Activated CD4-positive, CD25-positive, alpha-beta regulatory T cell treated with anti-CD3 and anti-CD28 coated beads, Interleukin-2, amount 50 U/mL, for 72 hours (primary cell): ENCODE measurements around the gene KDM4C.
"Not testable (repeated sequence)": the region's sequence is repeated elsewhere in the genome, so short reads cannot be mapped to it uniquely, and the experiment has no call there.

Experiments
- DNase-seq: peaks from one replicate; pipeline ENCODE4 v3.0.0; 2021

The KDM4C gene

DNA sequence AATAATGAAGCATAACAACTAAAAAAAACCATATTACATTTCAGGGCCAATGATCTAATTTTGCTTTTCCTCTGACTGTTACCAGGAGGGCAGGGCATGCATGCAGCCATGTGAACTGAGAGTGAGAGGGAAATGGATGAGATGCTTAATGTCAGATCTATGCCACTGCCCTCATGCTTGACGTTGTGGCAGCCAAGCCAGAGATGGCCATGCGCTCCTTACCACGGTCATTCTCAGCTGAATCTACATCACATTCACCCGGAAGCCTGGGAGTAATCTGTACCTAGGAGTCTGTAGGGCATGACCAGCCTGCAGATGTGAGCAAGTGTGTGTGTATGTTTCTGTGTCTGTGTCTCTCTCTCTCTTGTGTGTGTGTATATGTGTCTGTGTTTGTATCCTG lies 183.7 kb downstream of the KDM4C start:
- DNase-seq = no peak

GRCh38 chr9:6942406-6942805 lies 184.6 kb downstream of the KDM4C start:
- DNase-seq = no peak

DNA sequence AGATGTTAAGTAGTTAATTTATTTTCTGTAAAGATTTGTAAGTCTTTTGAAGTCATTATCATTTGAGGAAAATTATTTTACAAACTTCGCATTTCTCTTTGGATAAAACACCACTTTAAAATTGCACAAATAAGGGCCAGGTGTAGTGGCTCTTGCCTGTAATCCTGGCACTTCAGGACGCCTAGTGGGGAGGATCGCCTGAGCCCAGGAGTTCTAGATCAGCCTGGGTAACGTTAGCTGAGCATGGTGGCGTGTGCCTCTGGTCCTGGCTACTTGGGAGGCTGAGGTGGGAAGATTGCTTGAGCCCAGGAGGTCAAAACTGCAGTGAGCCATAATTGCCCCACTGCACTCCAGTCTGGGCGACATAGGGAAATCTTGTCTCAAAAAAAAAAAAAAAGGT lies 185.5 kb downstream of the KDM4C start:
- DNase-seq = no peak

GRCh38 chr9:6944093-6944551 lies 186.3 kb downstream of the KDM4C start:
- no peak for DNase-seq

DNA sequence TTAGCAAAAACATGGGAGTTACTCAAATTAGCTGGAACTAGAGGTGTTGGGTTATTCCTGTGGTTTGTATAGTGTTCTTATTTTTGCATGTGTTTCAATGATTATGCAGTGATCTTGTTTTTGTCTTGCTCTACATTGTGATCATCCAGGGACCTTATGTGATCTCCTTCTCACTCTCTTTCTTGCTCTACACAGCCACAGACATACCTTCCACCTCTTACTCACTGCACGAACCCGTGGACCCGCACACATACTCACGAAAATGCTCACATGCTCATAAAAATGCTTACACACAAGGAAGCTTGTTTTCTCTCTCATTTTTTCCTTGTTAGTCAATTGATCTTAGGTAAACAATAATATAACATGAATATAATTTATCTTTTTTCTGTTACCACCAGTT lies 187.1 kb downstream of the KDM4C start:
- DNase-seq = no peak

GRCh38 chr9:6945816-6946215 lies 188.0 kb downstream of the KDM4C start:
- no peak for DNase-seq

DNA sequence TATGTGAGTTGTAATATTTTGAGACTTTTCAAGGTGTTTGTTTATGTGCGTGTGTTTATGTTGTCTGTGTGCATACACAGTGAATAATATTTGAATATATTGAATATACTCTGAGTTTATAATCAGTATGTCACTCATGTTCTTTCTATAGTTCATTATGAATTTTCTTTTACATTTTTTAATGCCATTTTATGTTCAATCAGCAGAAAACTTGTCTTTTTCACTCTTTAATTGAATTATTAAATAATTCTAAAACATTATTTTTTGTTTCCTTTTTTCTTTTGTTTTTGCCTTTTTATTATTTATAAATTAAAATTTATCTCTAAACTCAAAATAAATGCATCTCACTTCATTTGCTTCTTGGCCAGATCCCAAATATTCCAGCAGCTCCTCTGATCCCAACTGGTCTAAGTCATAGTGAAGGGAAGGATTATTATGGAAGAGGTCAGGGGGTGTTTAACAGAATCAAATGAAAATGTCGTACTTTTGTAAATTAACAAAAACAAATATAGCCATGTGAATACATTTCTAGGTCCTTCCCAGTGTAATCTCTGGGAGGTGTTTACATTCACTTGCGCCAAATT lies 188.9 kb downstream of the KDM4C start:
- no peak for DNase-seq

DNA sequence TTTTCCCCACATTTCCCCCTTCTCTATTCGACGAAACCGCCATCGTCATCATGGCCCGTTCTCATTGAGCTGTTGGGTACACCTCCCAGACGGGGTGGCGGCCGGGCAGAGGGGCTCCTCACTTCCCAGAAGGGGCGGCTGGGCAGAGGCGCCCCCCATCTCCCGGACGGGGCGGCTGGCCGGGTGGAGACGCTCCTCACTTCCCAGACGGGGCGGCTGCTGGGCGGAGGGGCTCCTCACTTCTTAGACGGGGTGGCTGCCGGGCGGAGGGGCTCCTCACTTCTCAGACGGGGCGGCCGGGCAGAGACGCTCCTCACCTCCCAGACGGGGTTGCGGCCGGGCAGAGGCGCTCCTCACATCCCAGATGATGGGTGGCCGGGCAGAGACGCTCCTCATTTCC lies 191.1 kb downstream of the KDM4C start:
- not testable (repeated sequence) for DNase-seq

- DNase-seq = no peak
Measured at GRCh38 chr9:6955251-6955921, 197.6 kb downstream of the KDM4C start.

DNA sequence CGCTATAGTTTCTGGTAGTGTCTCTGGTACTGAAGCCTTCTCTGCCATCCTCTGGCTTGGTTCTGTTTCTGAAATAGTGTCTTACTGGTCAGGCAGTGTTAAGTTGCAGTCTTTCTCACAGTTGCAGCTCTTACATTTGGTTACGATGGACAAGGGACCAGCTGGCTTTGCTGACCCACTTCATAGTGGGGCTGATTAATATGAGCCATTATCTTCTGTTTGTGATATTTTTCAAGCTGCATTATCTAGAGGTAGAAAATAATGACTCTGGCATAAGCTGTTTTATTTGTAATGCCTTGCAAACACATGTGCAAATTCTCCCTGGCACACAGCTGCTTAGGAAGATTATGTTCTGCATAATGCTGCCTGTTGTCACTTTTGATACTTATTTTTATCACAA lies 199.1 kb downstream of the KDM4C start:
- no peak for DNase-seq

DNA sequence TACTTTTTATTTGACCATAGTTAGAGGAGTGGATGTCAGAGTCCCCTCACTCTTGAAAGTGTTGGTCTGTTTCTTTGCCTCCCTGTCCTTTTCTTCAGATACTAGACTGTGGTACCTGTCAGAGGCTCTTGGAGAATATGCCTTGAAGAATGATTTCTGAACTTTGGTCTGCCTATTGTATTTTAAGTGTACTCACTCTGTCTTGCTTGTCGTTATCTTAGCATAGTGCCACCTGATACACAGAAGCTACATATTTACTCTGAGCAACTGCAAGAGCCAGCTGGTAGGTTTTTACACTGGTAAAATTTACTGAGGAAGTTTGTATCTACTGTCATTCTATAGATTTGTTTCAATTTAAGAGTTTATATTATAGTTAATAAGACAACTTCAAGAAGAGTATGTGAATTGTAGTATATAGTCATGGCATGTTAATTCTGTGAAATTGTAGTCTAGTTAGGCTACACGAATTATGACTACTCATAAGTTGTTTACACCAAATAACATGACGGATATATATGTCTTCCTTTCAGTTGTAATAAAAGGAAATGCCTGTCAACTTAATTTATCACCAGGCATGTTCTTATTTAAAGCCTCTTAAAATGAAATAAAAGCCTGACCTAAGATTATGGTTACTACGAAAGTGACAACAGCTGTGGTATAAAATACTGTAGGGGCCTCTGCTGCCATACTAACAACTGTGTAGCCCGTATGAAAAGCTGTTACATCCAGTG lies 201.7 kb downstream of the KDM4C start:
- DNase-seq = no peak

- DNase-seq = no peak
Measured at GRCh38 chr9:6960777-6961176, 203.0 kb downstream of the KDM4C start.

DNA sequence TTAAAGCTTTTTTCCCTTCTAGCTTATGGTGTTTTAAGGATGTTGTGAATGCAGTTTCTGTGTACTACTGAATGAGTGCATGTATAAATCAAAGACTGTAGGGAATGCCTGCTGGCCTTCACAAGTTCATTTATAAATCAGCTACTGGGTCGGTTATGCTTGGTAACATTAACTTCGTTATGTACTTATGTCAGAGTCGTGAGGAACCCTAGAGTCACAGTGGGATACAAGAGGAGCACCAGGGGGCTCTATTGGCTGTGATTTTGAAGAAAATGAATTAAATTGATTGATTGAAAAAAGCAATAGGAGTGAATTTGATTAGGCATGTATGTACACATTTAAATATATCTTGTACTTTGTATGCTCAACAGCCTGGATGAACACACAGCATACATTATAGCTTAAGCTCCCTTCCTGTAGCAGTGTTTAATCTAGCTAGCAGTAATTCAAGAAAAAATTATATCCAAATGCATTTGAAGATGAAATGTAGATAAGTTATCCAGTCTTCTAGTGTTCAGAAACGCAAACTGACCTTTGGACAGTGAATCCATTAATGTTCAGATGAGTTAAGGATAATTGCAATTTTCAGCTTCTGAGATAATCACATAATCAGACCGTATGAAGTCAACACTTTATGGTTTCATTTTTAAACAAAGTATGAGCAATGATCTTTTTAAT lies 204.2 kb downstream of the KDM4C start:
- DNase-seq = no peak

DNA sequence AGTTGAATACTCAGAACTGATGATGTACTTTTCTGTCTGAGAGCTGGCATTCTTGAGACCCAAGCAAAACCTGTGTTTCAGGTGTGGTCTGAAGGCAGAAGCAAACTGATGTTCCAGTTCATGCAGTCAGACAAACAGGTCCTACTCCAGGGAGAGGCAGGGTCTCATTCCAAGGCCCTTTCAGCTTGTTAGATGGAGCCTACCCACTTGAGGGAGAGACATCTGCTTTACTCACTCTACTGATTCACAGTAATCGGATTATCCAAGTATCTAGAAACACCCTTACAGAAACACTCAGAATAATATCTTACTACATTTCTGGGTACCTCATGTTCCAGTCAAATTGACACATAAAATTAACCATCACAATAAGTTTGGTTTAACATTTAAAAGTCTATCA lies 207.8 kb downstream of the KDM4C start:
- no peak for DNase-seq

DNA sequence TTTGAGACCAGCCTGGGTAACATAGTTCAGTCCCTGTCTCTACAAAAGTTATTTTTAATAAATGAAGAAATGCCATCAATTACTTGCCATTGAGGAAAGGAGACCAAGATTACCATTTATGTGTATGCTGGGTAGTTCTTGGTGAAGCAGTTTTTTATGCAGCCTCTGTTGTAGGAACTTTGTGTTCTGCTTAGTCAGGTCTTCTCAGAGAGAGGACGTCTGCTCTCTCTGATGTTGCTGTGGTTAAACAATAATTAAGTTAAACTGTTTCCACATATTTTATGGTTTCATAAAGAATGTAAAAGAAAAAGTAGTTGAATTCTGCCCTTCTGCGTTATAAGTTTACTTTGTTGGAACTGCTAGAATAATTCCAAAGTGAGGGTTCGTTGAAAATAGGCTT lies 210.5 kb downstream of the KDM4C start:
- DNase-seq = no peak

GRCh38 chr9:6969805-6970204 lies 212.0 kb downstream of the KDM4C start:
- no peak for DNase-seq

- no peak for DNase-seq
Measured at GRCh38 chr9:6973089-6973488, 215.3 kb downstream of the KDM4C start.

DNA sequence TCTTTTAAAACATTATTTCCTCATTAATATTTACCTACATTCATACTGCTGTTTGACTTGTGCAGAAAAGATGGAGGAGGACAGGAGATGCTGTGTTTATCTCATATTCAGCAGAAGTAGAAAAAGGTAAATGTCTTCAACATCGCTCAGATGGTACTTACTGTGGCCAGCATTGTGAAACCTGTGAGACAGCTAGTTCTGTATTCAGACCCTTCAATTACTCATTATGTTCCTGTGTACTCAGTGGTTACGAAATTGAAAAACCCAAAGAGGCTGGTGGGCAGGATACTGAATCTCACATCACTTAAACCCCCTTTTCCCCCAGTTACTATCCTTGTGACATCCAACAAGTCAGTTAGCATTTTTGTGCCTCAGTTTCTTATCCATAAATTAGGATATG lies 216.0 kb downstream of the KDM4C start:
- no peak for DNase-seq

DNA sequence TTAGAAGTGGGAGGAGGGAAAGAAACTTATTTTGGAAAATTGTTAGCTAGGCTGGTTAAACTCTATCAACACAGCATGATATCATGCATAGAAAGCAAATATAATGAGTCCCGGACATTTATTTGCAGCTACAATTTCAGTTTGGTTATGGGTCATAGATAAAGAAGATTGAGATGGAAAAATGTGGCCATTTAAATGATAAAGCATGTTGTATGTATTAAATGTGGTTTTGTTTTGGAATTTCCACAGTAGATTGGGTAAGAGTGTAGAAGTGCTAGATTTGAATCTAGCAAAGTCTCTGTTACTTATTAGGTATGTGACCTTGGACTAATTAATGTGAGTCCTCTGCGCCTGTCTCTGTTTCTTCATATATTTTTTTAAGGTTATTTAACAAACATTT lies 217.4 kb downstream of the KDM4C start:
- no peak for DNase-seq

GRCh38 chr9:6977761-6978160 lies 220.0 kb downstream of the KDM4C start:
- no peak for DNase-seq

- DNase-seq = no peak
Measured at GRCh38 chr9:6978591-6978990, 220.8 kb downstream of the KDM4C start.

DNA sequence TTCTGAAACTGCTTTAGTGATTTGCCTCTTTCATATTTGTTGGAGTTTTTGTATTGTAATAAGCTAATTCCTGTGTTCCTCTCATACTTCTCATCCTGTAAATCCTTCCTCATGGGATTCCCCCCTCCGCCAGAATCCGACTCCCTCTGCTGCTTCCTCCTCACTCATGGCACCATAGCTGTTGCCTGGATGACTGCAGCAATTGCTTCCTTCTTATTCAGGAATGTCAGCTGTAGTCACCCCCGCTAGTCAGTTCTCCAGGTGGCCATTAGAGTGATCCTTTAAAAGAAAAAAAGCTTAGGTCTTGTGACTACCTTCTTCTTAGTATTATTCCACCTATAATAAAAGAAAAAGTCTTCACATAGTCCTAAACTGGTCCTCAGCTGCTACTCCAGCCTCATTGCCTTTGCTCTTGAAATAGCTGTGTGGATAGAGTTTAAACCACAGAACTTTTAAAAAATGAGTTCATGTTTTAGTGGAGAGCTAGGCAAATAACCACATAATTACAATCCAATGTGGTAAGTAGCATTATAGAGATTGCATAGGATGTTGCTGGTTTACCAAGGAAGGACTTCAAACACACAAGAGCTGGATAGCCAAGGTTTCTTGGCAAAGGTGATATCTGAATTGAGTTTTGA lies 227.3 kb downstream of the KDM4C start:
- DNase-seq = no peak

DNA sequence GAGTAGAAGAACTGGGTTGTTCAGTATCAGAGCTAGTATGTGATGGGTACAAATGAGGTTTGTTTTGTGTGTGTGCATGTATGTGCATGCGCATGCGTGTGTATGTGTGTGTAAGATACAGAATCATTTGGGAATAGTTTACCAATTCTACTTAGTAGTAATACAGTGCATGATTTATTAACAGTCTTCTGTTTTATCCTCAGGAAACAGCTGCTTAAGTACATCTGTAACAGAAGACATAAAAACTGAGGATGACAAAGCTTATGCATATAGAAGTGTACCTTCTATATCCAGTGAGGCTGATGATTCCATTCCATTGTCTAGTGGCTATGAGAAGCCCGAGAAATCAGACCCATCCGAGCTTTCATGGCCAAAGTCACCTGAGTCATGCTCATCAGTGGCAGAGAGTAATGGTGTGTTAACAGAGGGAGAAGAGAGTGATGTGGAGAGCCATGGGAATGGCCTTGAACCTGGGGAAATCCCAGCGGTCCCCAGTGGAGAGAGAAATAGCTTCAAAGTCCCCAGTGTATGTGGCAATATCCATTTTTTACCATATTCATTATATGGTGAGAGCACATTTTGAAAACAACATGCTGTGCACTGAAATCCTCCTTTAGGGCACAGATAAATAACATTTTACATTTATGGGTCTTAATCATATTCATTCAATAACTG lies 228.5 kb downstream of the KDM4C start:
- no peak for DNase-seq
